GM12878 (cell line): Measurements from ENCODE around the gene XAB2.

Source experiments
- CHD4 ChIP-seq: fragments of 200-600 bp; sonication (generic); IDR thresholded peaks from 2 replicates; pipeline ENCODE4 v1.6.1; 2016; ENCODE audit warnings: mild to moderate bottlenecking
- IRF3 ChIP-seq: fragments of 450-650 bp; IDR thresholded peaks from 2 replicates; pipeline ENCODE4 v1.6.1; 2014; ENCODE audit warnings: mild to moderate bottlenecking
- MXI1 ChIP-seq: fragments of 150-350 bp; IDR thresholded peaks from 2 replicates; pipeline ENCODE4 v1.6.1; 2011; ENCODE audit warnings: low read depth, mild to moderate bottlenecking, inconsistent platforms, low read length, improper control_type of control experiment
- REST ChIP-seq: IDR thresholded peaks from 2 replicates; pipeline ENCODE4 v1.6.1; 2012; ENCODE audit warnings: mild to moderate bottlenecking, low read depth, low read length
- SUPT20H ChIP-seq: IDR thresholded peaks from 2 replicates; pipeline ENCODE4 v1.6.1; 2011; ENCODE audit warnings: low read depth, mild to moderate bottlenecking, low read length, moderate library complexity, borderline replicate concordance; ENCODE audit not compliant: control insufficient read depth
- ZBTB40 ChIP-seq: fragments of 450-650 bp; IDR thresholded peaks from 2 replicates; pipeline ENCODE4 v1.6.1; 2016; ENCODE audit warnings: mild to moderate bottlenecking, moderate library complexity, borderline replicate concordance
- TF ChIP-seq, protein P1 (sequence below), 3 experiments: IDR thresholded peaks in 2 of 3; conservative IDR thresholded peaks in 1 of 3; 2 replicates each; pipeline ENCODE4 v1.5.1; 2011; ENCODE audit warnings: low read depth in 3 of 3, low read length in 3 of 3, mild to moderate bottlenecking in 3 of 3, control low read depth in 2 of 3, moderate library complexity in 2 of 3, inconsistent platforms in 1 of 3, mixed read lengths in 1 of 3; ENCODE audit not compliant: control insufficient read depth in 2 of 3, insufficient read depth in 1 of 3; ENCODE audit errors: extremely low read depth in 1 of 3

DNA sequence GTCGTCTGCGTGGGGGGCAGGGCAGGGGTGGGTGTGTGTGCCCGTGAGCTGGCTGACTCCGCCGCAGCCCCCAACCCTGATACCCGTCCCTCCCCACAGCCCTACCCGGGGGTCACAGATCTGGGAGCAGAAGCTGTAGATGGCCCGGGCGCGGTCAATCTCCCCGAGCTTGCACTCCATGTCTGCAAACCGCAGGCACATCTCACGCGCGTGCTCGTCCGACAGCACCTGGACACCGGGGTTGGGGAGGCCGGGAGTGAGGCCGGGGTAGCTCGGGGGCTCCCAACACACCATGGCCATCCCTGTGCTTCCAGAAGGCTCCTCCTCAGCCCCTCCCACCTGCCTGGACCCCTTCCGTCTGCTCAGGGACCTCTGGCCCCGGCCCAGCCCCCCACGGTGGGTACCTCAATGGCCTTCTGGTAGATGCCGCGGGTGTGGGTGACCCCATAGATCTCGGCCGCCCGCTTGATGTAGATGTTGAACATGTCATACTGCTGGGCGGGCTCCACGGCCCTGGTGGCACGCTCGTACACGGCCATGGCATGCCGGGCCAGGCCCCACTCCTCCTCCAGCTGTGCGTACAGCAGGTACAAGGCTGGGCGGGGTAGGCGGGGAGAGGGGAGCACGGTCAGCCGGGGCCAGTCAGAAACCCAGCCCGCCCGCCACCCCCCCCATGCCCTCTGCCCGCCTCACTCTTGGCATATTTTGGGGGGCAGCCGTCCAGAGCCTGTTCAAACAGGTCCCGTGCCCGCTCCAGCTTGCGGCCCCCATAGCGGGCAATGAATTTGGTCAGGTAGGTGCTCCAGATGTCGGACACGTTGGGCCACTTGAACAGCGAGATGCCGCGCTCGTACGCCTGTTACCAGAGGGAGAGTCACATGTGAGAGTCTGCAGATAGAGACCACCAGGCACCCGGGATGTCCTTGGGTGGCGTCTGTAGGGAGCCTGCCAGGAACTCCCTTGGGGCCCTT, 8.6 kb downstream of the XAB2 start:
- no peak for TF ChIP-seq IRF3
- no peak for TF ChIP-seq CHD4
- TF ChIP-seq, protein P1, sequence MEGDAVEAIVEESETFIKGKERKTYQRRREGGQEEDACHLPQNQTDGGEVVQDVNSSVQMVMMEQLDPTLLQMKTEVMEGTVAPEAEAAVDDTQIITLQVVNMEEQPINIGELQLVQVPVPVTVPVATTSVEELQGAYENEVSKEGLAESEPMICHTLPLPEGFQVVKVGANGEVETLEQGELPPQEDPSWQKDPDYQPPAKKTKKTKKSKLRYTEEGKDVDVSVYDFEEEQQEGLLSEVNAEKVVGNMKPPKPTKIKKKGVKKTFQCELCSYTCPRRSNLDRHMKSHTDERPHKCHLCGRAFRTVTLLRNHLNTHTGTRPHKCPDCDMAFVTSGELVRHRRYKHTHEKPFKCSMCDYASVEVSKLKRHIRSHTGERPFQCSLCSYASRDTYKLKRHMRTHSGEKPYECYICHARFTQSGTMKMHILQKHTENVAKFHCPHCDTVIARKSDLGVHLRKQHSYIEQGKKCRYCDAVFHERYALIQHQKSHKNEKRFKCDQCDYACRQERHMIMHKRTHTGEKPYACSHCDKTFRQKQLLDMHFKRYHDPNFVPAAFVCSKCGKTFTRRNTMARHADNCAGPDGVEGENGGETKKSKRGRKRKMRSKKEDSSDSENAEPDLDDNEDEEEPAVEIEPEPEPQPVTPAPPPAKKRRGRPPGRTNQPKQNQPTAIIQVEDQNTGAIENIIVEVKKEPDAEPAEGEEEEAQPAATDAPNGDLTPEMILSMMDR (IDR thresholded peaks at IDR 0.05 in 2 of 3, conservative IDR thresholded peaks at IDR 0.05 in 1 of 3; ENCODE audit: control insufficient read depth in 2 of 3, extremely low read depth in 1 of 3, insufficient read depth in 1 of 3, low read depth in 3 of 3, low read length in 3 of 3) = no peak
- no peak for TF ChIP-seq MXI1
- TF ChIP-seq SUPT20H = no peak
- TF ChIP-seq REST = no peak
- no peak for TF ChIP-seq ZBTB40
